ENCODE data around the gene SCAP. TPM values are rescaled to one million over a fixed set of nuclear protein-coding genes. Genes with fewer than 3 reads are reported as not detected.

The SCAP gene
- total and polyA plus RNA-seq, 2 experiments from 2014 or later = 35.5 to 141 TPM

DNA sequence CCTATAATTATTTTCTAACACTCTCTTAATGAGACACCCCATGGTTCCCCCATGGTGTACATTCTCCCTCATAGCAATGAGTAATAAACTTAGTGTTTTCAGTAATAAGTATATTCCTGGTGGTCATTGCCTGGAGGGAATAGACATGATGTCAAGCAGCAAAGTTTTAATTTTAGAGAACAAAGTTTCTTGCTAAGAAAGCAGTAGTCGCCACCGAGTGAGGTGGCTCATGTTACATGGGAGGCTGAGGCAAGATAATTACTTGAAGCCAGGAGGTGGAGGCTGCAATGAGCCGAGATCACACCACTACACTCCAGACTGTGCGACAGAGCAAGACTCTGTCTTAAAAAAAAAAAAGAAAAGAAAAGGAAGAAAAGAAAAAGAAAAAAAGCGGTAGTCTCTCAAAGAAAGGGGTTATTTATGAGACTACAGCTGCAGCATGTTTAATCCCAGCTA lies 40.2 kb upstream of the SCAP start (continued):
- TF ChIP-seq NANOG (IDR thresholded peaks at IDR 0.05; ENCODE audit: borderline replicate concordance) (no peak), JUNB (IDR thresholded peaks at IDR 0.05; ENCODE audit: unreplicated experiment) (no peak), ZNF331 (CRISPR knock-in tag; IDR thresholded peaks at IDR 0.05; ENCODE audit: low read depth) (no peak)

GRCh38 chr3:47515100-47515499 lies 39.4 kb upstream of the SCAP start:
- Histone ChIP-seq H2AFZ (no peak overlapping the region), H4K20me1 (replicated peaks; ENCODE audit: insufficient read depth) (no peaks in the 10 kb centered on the region), H3K4me1 (ENCODE audit: insufficient read depth) (peaks cover 9% of the 10 kb centered on the region), H3F3A (replicated peaks; ENCODE audit: low read depth) (peaks cover 10% of the 10 kb centered on the region; the same call in 1 of the 2 replicates), H3K4me3 (no peak overlapping the region), H3K36me3 (ENCODE audit: insufficient read depth) (peaks cover 2% of the 10 kb centered on the region; the same call in 1 of the 2 replicates), H3K27me3 (ENCODE audit: insufficient read depth) (no peaks in the 10 kb centered on the region), H3K4me2 (no peak overlapping the region), H3K27ac (ENCODE audit: low read depth) (no peak overlapping the region), H3K9me2 (ENCODE audit: insufficient read depth) (no peaks in the 10 kb centered on the region), H3K79me2 (replicated peaks; ENCODE audit: insufficient read depth) (peaks cover 25% of the 10 kb centered on the region)
- Mint-ChIP-seq H3K4me1 (peaks cover 4% of the 10 kb centered on the region; the same call in 2 of the 3 replicates), H3K27me3 (ENCODE audit: insufficient read depth, low read depth, poor library complexity) (peaks cover 19% of the 10 kb centered on the region), H3K4me3 (peak overlapping the region; percentile 47; the same call in 2 of the 3 replicates), H3K36me3 (ENCODE audit: low read depth) (peaks cover 17% of the 10 kb centered on the region), H3K27ac (no peak overlapping the region), H3K9me3 (no peaks in the 10 kb centered on the region; the same call in 1 of the 3 replicates)
- no peak for DNase-seq (ENCODE audit: low spot score)
- no peak for ATAC-seq
- no peak for TF ChIP-seq JUNB (IDR thresholded peaks at IDR 0.05; ENCODE audit: unreplicated experiment)
- TF ChIP-seq EZH2 (IDR thresholded peaks at IDR 0.05; ENCODE audit: low read depth, unreplicated experiment) = no peak
- TF ChIP-seq ZNF114 (CRISPR knock-in tag; IDR thresholded peaks at IDR 0.05) = no peak
- TF ChIP-seq EZH2phosphoT487 (IDR thresholded peaks at IDR 0.05; ENCODE audit: unreplicated experiment) = no peak
- TF ChIP-seq, protein P1, sequence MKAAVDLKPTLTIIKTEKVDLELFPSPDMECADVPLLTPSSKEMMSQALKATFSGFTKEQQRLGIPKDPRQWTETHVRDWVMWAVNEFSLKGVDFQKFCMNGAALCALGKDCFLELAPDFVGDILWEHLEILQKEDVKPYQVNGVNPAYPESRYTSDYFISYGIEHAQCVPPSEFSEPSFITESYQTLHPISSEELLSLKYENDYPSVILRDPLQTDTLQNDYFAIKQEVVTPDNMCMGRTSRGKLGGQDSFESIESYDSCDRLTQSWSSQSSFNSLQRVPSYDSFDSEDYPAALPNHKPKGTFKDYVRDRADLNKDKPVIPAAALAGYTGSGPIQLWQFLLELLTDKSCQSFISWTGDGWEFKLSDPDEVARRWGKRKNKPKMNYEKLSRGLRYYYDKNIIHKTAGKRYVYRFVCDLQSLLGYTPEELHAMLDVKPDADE (IDR thresholded peaks at IDR 0.05) = no peak
- TF ChIP-seq POLR2AphosphoS5 (IDR thresholded peaks at IDR 0.05; ENCODE audit: low read depth) = no peak
- no peak for TF ChIP-seq ZNF331 (CRISPR knock-in tag; IDR thresholded peaks at IDR 0.05; ENCODE audit: low read depth)
- TF ChIP-seq CREB1 (CRISPR knock-in tag; IDR thresholded peaks at IDR 0.05; ENCODE audit: low read depth) = no peak
- TF ChIP-seq REST (IDR thresholded peaks at IDR 0.05; ENCODE audit: unreplicated experiment) = no peak
- no peak for TF ChIP-seq CTCF (conservative IDR thresholded peaks at IDR 0.05; ENCODE audit: low read depth in 2 of 2)
